BLaER1 treated with 17β-estradiol and CSF1 and Interleukin-3, amounts not matched to agents 10 nM and 100 nM (cell line): Measurements from ENCODE around the gene DNAH12.

ENCODE experiments used
- H3K27ac ChIP-seq, 11 experiments: shearing (Covaris generic); formaldehyde crosslinking; 2 replicates each; pipeline ENCODE4 v1.8.1; 2022
- H3K27me3 ChIP-seq, 11 experiments: shearing (Covaris generic); formaldehyde crosslinking; 2 replicates each; pipeline ENCODE4 v1.8.1; 2022
- H3K36me3 ChIP-seq, 11 experiments: shearing (Covaris generic); formaldehyde crosslinking; 2 replicates each; pipeline ENCODE4 v1.8.1; 2022
- H3K4me1 ChIP-seq, 10 experiments: shearing (Covaris generic); formaldehyde crosslinking; 2 replicates each; pipeline ENCODE4 v1.8.1; 2022
- H3K4me2 ChIP-seq, 11 experiments: shearing (Covaris generic); formaldehyde crosslinking; 2 replicates each; pipeline ENCODE4 v1.8.1; 2022
- H3K4me3 ChIP-seq, 10 experiments: shearing (Covaris generic); formaldehyde crosslinking; 2 replicates each; pipeline ENCODE4 v1.8.1; 2022
- H3K9ac ChIP-seq, 11 experiments: shearing (Covaris generic); formaldehyde crosslinking; 2 replicates each; pipeline ENCODE4 v1.8.1; 2022
- H3K9me3 ChIP-seq, 11 experiments: shearing (Covaris generic); formaldehyde crosslinking; replicated peaks in 1 of 11; 2 replicates each; pipeline ENCODE4 v1.8.1; 2022
- H4K20me1 ChIP-seq, 11 experiments: shearing (Covaris generic); formaldehyde crosslinking; 2 replicates each; pipeline ENCODE4 v1.8.1; 2022
- Cebpa-rat ChIP-seq, 11 experiments: shearing (Covaris generic); IDR thresholded peaks; 2 replicates each; pipeline ENCODE4 v1.8.1; 2022

The DNAH12 gene

DNA sequence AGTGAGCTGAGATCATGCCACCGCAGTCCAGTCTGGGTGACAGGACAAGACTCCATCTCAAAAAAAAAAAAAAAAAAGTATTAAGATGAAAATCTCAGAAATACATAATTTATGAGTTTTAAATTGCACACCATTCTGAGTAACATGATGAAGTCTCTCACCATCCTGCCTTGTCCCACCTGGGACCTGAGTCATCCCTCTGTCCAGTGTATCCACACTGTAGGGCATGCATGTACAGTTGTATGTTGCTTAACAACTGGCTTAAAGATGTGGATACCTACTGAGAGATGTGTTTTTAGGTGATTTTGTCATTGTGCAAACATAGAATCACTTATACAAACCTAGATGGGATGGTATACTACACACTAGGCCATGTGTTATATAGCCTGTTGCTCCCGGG lies 268.8 kb downstream of the DNAH12 start:
- Histone ChIP-seq H3K4me3 (no peak overlapping the region), H3K9ac (no peak overlapping the region)
- no peak for TF ChIP-seq Cebpa-rat (IDR thresholded peaks at IDR 0.05)

DNA sequence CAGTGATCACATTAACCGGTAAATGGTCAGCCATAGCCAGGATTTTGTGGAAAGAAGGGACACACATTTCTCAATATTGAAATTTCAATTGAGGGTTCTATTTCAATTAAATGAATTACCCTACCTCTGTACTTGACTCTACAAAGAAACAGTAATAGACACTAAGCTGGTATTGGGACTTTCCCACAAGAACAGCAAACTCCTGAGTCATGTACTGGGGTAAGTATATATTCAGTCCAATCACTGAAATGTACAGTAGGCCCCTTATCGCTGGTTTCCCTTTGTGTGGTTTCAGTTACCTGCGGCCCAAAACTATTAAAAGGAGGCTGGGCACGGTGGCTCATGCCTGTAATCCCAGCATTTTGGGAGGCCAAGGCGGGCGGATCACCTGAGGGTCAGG lies 269.3 kb downstream of the DNAH12 start:
- no peaks in the 10 kb centered on the region for H3K4me1 ChIP-seq

More for the DNA sequence above, 268.8 kb downstream of the DNAH12 start:
- Histone ChIP-seq H3K36me3 (peaks cover 27 to 80% (median 41%) of the 10 kb centered on the region in 11 experiments), H3K27me3 (no peaks in the 10 kb centered on the region), H4K20me1 (no peaks in the 10 kb centered on the region), H3K4me2 (no peak overlapping the region), H3K9me3 (peaks cover 18 to 24% (median 22%) of the 10 kb centered on the region in 11 experiments; a peak in 21 of 22 replicates), H3K27ac (no peak overlapping the region), H3K4me1 (no peaks in the 10 kb centered on the region)

GRCh38 chr3:57268416-57268815 lies 275.7 kb downstream of the DNAH12 start:
- no peaks in the 10 kb centered on the region for H3K27me3 ChIP-seq
- peaks cover 4 to 27% (median 13%) of the 10 kb centered on the region in 11 experiments; a peak in 21 of 22 replicates for H3K9me3 ChIP-seq
- peaks cover 0 to 9% (median 0%) of the 10 kb centered on the region in 10 experiments; a peak in 2 of 20 replicates for H3K4me1 ChIP-seq
- no peak overlapping the region for H3K9ac ChIP-seq
- no peaks in the 10 kb centered on the region for H4K20me1 ChIP-seq
- H3K4me3 ChIP-seq = no peak overlapping the region
- H3K4me2 ChIP-seq = no peak overlapping the region
- peaks cover 74 to 99% (median 85%) of the 10 kb centered on the region in 11 experiments for H3K36me3 ChIP-seq
- no peak for TF ChIP-seq Cebpa-rat (IDR thresholded peaks at IDR 0.05)
- no peak overlapping the region for H3K27ac ChIP-seq

More for the DNA sequence above, 269.3 kb downstream of the DNAH12 start:
- H4K20me1 ChIP-seq = no peaks in the 10 kb centered on the region
- no peaks in the 10 kb centered on the region for H3K27me3 ChIP-seq
- TF ChIP-seq Cebpa-rat (IDR thresholded peaks at IDR 0.05) = no peak
- peaks cover 30 to 84% (median 46%) of the 10 kb centered on the region in 11 experiments for H3K36me3 ChIP-seq
- peaks cover 16 to 18% (median 17%) of the 10 kb centered on the region in 11 experiments; a peak in 21 of 22 replicates for H3K9me3 ChIP-seq
- no peak overlapping the region for H3K27ac ChIP-seq
- no peak overlapping the region for H3K9ac ChIP-seq
- H3K4me3 ChIP-seq = no peak overlapping the region
- no peak overlapping the region for H3K4me2 ChIP-seq

DNA sequence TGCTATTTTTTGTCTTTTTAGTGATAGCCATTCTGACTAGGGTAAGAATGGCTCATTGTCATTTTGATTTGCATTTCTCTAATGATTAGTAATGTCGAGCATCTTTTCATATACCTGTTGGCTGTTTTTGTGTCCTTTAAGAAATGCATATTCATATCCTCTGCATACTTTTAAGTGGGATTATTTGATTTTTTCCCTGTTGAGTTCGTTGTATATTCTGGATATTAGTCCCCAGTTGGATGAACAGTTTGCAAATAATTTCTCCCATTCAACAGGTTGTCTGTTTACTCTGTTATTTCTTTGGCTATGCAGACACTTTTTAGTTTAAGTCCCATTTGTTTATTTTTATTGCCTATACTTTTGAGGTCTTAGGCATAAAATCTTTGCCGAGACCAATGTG lies 282.2 kb downstream of the DNAH12 start:
- Histone ChIP-seq H3K27me3 (no peaks in the 10 kb centered on the region), H3K36me3 (peaks cover 95 to 100% (median 99%) of the 10 kb centered on the region in 11 experiments), H4K20me1 (no peaks in the 10 kb centered on the region), H3K4me1 (peaks cover 0 to 9% (median 0%) of the 10 kb centered on the region in 10 experiments; a peak in 2 of 20 replicates), H3K9me3 (peaks cover 22 to 44% (median 29%) of the 10 kb centered on the region in 11 experiments; a peak in 21 of 22 replicates), H3K4me3 (no peak overlapping the region), H3K4me2 (no peak overlapping the region), H3K27ac (no peak overlapping the region), H3K9ac (no peak overlapping the region)
- TF ChIP-seq Cebpa-rat (IDR thresholded peaks at IDR 0.05) = no peak

DNA sequence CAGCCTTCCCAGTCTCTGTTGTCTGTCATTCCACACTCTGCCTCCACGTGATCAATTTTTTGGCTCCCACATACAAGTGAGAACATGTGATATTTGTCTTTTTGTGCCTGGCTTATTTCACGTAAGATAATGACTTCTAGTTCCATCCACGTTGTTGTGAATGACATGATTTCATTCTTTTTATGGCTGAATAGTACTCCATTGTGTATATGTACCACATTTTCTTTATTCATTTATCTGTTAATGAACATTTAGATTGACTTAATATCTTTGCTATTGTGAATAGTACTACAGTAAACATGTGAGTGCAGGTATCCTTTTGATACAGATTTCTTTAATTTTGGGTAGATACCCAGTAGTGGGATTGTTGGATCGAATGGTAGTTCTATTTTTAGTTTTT lies 283.0 kb downstream of the DNAH12 start:
- Histone ChIP-seq H3K4me2 (no peak overlapping the region), H3K27ac (no peak overlapping the region), H3K4me1 (peaks cover 0 to 9% (median 0%) of the 10 kb centered on the region in 10 experiments; a peak in 2 of 20 replicates), H3K4me3 (no peak overlapping the region), H3K36me3 (peaks cover 89 to 97% (median 95%) of the 10 kb centered on the region in 11 experiments), H4K20me1 (no peaks in the 10 kb centered on the region), H3K9ac (no peak overlapping the region), H3K27me3 (no peaks in the 10 kb centered on the region), H3K9me3 (peaks cover 22 to 41% (median 29%) of the 10 kb centered on the region in 11 experiments; a peak in 21 of 22 replicates)
- no peak for TF ChIP-seq Cebpa-rat (IDR thresholded peaks at IDR 0.05)

DNA sequence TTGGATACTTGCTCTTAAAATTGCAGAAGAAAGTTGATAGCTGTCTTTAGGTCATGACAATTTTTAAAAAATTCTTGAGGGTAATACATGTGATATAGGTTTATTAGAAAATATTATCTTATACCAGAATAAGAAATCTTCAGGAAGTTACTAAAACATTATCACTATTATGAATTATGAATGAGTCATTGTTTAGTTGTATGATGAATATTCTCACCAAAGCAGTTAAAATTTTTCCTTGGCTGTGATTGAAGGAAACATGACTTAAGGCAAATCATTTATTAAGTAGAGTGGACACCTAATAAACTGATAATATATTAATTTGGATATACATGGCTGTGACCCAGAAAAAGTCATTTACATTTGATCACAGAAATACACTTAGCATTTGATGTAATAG lies 286.5 kb downstream of the DNAH12 start:
- H3K36me3 ChIP-seq = peaks cover 74 to 92% (median 82%) of the 10 kb centered on the region in 11 experiments
- no peak for TF ChIP-seq Cebpa-rat (IDR thresholded peaks at IDR 0.05)
- peaks cover 0 to 4% (median 0%) of the 10 kb centered on the region in 11 experiments; a peak in 1 of 22 replicates for H4K20me1 ChIP-seq
- H3K27me3 ChIP-seq = no peaks in the 10 kb centered on the region
- H3K9ac ChIP-seq = no peak overlapping the region
- H3K4me1 ChIP-seq = no peaks in the 10 kb centered on the region
- H3K27ac ChIP-seq = no peak overlapping the region
- H3K4me3 ChIP-seq = no peak overlapping the region
- H3K4me2 ChIP-seq = no peak overlapping the region
- H3K9me3 ChIP-seq = peaks cover 1 to 19% (median 10%) of the 10 kb centered on the region in 11 experiments; a peak in 17 of 22 replicates

DNA sequence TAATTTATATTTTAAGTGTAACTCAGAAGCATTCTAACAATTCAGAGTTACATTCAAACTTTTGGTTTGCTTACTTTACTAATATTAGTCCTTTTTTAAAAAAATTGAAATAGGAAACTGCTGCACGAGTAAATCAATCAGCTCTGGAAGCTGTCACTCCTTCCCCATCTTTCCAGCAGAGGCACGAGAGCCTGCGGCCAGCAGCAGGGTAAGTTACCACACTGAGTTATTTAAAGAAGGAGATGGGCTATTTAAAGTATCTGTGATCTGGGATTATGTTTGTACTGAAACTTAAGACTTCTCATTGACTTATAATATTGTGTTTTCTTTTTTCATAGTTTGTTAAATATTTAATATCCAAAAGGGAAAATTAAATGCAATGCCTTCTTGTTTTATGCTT lies 287.3 kb downstream of the DNAH12 start:
- Histone ChIP-seq H3K36me3 (peaks cover 70 to 92% (median 81%) of the 10 kb centered on the region in 11 experiments), H3K9ac (no peak overlapping the region)

GRCh38 chr3:57252404-57252803 lies 291.7 kb downstream of the DNAH12 start:
- H3K27me3 ChIP-seq = no peaks in the 10 kb centered on the region
- H3K9ac ChIP-seq = no peak overlapping the region
- H3K4me2 ChIP-seq = no peak overlapping the region
- no peak overlapping the region for H3K27ac ChIP-seq
- no peak for TF ChIP-seq Cebpa-rat (IDR thresholded peaks at IDR 0.05)
- H4K20me1 ChIP-seq = peaks cover 0 to 4% (median 0%) of the 10 kb centered on the region in 11 experiments; a peak in 1 of 22 replicates
- peaks cover 58 to 83% (median 69%) of the 10 kb centered on the region in 11 experiments for H3K36me3 ChIP-seq
- no peaks in the 10 kb centered on the region for H3K4me1 ChIP-seq
- H3K9me3 ChIP-seq = no peaks in the 10 kb centered on the region
- no peak overlapping the region for H3K4me3 ChIP-seq

More for the DNA sequence above, 287.3 kb downstream of the DNAH12 start:
- no peak overlapping the region for H3K4me3 ChIP-seq
- H3K9me3 ChIP-seq = peaks cover 0 to 11% (median 9%) of the 10 kb centered on the region in 11 experiments; a peak in 9 of 22 replicates
- H3K27ac ChIP-seq = no peak overlapping the region
- H3K27me3 ChIP-seq = no peaks in the 10 kb centered on the region
- no peak overlapping the region for H3K4me2 ChIP-seq
- no peak for TF ChIP-seq Cebpa-rat (IDR thresholded peaks at IDR 0.05)
- peaks cover 0 to 4% (median 0%) of the 10 kb centered on the region in 11 experiments; a peak in 1 of 22 replicates for H4K20me1 ChIP-seq
- no peaks in the 10 kb centered on the region for H3K4me1 ChIP-seq

GRCh38 chr3:57244946-57245345 lies 299.2 kb downstream of the DNAH12 start:
- Histone ChIP-seq H3K4me3 (no peak overlapping the region), H3K4me1 (peaks cover 0 to 12% (median 0%) of the 10 kb centered on the region in 10 experiments; a peak in 1 of 20 replicates), H3K36me3 (peaks cover 81 to 100% (median 97%) of the 10 kb centered on the region in 11 experiments), H3K27me3 (no peaks in the 10 kb centered on the region), H3K4me2 (no peak overlapping the region), H3K9me3 (no peaks in the 10 kb centered on the region), H3K9ac (no peak overlapping the region), H4K20me1 (no peaks in the 10 kb centered on the region; a peak in 1 of 22 replicates), H3K27ac (no peak overlapping the region)
- TF ChIP-seq Cebpa-rat (IDR thresholded peaks at IDR 0.05) = no peak
